ENCODE results near the gene ZFAND3. TPM values are rescaled to one million over a fixed set of nuclear protein-coding genes. Genes with fewer than 3 reads are reported as not detected.

Gene ZFAND3
- polyA plus RNA-seq, 4 donors: 35.9 to 80.4 (median 40.9) TPM

DNA sequence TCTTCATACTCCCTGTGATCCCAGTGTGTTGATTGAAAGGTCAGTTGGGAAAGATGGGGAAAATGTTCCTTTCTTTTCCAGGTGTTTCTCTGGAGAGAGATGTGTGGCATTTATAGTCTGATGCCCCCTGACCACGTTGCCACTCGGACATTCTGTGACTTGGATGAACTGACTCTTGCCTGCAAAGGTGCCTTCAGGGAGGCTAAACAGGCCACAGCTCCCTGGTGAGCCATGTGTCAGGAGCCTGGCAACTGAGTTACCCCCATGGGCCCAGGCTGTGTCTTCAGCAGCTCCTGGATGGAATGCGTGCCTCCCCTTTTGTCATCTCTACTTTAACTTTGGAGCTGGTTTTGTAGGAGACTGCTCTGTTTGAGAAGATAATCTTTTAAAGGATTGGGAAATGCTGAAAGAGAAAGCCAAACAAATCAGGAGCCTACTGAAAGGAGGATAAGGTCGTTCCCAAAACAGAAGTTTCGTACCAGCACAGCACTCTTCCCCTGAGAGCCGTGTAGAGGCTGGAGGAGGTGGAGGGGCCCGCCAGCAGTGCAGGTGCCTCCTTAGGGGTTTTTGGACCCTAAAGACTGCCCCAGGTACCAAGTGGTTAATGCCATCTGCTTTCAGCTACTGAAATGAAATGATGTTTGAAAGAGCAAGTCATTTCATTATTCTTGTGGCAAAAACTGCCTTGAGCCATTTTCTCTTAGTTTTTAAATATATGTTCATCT lies 322.8 kb downstream of the ZFAND3 start:
- FAIRE-seq (no peak), DNase-seq (no peak)
- H3K27ac ChIP-seq (ENCODE audit: low read depth in 1 of 3, low read length in 2 of 3): no peak overlapping the region
- 84 to 92% (median 88%) methylated on average over 7 of the region's 7 CpGs for WGBS, 3 donors
- H3K4me1 ChIP-seq (ENCODE audit: control insufficient read depth in 3 of 3, insufficient read depth in 2 of 3, low read depth in 1 of 3, low read length in 2 of 3): no peaks in the 10 kb centered on the region
- no peaks in the 10 kb centered on the region for H3K27me3 ChIP-seq (ENCODE audit: control insufficient read depth in 3 of 3, insufficient read depth in 3 of 3, low read length in 3 of 3)
- no peaks in the 10 kb centered on the region for H3K9me3 ChIP-seq (ENCODE audit: control insufficient read depth in 2 of 2, insufficient read depth in 1 of 2, low read depth in 1 of 2, low read length in 1 of 2)
- H3K36me3 ChIP-seq (ENCODE audit: control insufficient read depth in 3 of 3, insufficient read depth in 2 of 3, low read depth in 1 of 3, low read length in 3 of 3): peaks cover 2 to 28% (median 10%) of the 10 kb centered on the region in 3 donors
- no peak overlapping the region for H3K4me3 ChIP-seq (ENCODE audit: low read depth in 1 of 3, low read length in 3 of 3)

DNA sequence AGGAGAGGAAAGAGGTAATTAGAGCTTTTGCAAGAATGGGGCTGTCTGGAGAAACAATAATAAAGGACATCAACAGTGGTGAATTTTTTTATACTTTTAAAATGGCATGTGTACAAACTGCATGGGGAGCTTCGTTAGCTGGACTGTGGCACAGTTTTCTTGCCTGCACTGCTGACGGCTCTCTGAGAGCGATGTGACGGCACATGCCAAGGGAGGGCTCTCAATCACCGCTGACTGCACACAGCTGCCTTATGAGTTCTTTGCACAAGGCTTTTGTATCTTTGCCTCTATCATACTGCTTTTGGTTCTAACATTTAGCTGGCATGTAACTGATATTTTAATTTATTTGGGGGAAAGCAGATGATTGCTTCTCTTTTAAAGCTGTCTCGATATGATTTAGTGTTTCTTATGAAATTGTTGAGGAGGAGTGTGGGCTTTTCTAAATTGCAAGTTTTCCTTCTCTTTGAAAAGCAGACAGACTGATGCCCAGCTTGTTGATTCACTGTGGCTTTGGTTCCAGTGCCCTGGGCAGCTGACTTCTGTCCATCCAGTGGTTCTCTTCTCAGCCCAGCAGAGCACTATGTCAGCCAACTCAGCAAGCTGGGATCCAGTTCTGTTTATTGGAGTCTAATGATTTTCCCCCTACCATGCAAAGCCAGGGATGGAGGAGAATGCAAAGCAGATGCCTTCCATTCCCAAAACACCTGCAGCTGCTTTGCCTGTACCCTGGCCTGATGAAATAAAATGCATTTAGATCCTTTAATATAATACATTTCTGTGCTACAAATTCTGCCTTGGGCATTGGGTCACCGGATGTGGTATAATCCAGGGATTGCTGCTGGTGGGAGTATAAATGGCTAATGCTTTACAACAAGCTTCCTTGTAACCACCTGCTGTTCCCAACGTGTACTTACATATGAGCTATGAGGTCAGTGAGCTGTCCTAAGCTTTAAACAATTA lies 323.9 kb downstream of the ZFAND3 start:
- Histone ChIP-seq H3K36me3 (ENCODE audit: control insufficient read depth in 3 of 3, insufficient read depth in 2 of 3, low read depth in 1 of 3, low read length in 3 of 3) (peaks cover 2 to 28% (median 10%) of the 10 kb centered on the region in 3 donors), H3K4me3 (ENCODE audit: low read depth in 1 of 3, low read length in 3 of 3) (no peak overlapping the region), H3K27ac (ENCODE audit: low read depth in 1 of 3, low read length in 2 of 3) (no peak overlapping the region), H3K4me1 (ENCODE audit: control insufficient read depth in 3 of 3, insufficient read depth in 2 of 3, low read depth in 1 of 3, low read length in 2 of 3) (no peaks in the 10 kb centered on the region), H3K27me3 (ENCODE audit: control insufficient read depth in 3 of 3, insufficient read depth in 3 of 3, low read length in 3 of 3) (no peaks in the 10 kb centered on the region), H3K9me3 (ENCODE audit: control insufficient read depth in 2 of 2, insufficient read depth in 1 of 2, low read depth in 1 of 2, low read length in 1 of 2) (no peaks in the 10 kb centered on the region)
- no peak for FAIRE-seq
- DNase-seq: no peak
- WGBS, 3 donors: 75 to 82% (median 82%) methylated on average over 8 of the region's 8 CpGs

GRCh38 chr6:38144365-38144945 lies 324.9 kb downstream of the ZFAND3 start:
- no peak for FAIRE-seq
- 91 to 95% (median 95%) methylated on average over 5 of the region's 5 CpGs for WGBS, 3 donors
- Histone ChIP-seq H3K4me1 (ENCODE audit: control insufficient read depth in 3 of 3, insufficient read depth in 2 of 3, low read depth in 1 of 3, low read length in 2 of 3) (no peaks in the 10 kb centered on the region), H3K36me3 (ENCODE audit: control insufficient read depth in 3 of 3, insufficient read depth in 2 of 3, low read depth in 1 of 3, low read length in 3 of 3) (peaks cover 2 to 34% (median 11%) of the 10 kb centered on the region in 3 donors), H3K27ac (ENCODE audit: low read depth in 1 of 3, low read length in 2 of 3) (no peak overlapping the region), H3K27me3 (ENCODE audit: control insufficient read depth in 3 of 3, insufficient read depth in 3 of 3, low read length in 3 of 3) (no peaks in the 10 kb centered on the region), H3K9me3 (ENCODE audit: control insufficient read depth in 2 of 2, insufficient read depth in 1 of 2, low read depth in 1 of 2, low read length in 1 of 2) (no peaks in the 10 kb centered on the region), H3K4me3 (ENCODE audit: low read depth in 1 of 3, low read length in 3 of 3) (no peak overlapping the region)
- no peak for DNase-seq

DNA sequence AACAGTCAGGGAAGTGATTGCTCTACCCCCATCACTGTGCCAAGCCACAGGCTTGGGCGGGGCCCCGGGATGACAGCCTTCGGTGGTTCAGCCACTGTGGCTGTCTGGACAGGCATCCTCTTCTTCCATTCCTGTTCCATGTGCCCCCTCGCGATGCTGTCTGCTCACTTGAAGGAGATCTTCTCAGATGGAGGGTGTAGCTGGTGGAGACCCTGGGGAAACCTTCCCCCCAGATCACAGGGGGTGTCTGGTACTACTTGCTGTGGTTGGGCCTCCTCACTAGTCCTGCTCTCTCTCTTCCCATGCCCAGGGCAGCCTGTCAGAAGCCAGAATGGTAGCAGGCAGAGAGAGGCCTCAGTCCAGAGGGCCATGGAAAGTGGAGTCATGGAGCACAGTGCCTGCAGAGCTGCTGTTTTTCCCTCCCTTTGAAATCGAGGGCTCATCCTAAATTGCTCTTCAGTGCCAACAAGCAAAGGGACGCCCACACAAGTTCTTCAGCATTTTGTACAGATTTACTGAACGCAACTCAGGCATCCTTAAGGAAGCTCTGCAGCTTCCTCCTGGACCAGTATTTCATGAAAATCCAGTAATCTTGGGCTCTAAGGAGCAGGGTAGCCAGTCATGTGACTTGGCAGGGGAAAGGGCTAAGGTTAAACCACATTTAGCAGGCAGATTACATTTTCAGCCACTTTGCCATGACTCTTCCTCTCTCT lies 326.6 kb downstream of the ZFAND3 start:
- Histone ChIP-seq H3K4me1 (ENCODE audit: control insufficient read depth in 3 of 3, insufficient read depth in 2 of 3, low read depth in 1 of 3, low read length in 2 of 3) (no peaks in the 10 kb centered on the region), H3K27ac (ENCODE audit: low read depth in 1 of 3, low read length in 2 of 3) (no peak overlapping the region), H3K9me3 (ENCODE audit: control insufficient read depth in 2 of 2, insufficient read depth in 1 of 2, low read depth in 1 of 2, low read length in 1 of 2) (no peaks in the 10 kb centered on the region), H3K4me3 (ENCODE audit: low read depth in 1 of 3, low read length in 3 of 3) (no peak overlapping the region), H3K27me3 (ENCODE audit: control insufficient read depth in 3 of 3, insufficient read depth in 3 of 3, low read length in 3 of 3) (no peaks in the 10 kb centered on the region), H3K36me3 (ENCODE audit: control insufficient read depth in 3 of 3, insufficient read depth in 2 of 3, low read depth in 1 of 3, low read length in 3 of 3) (peaks cover 2 to 46% (median 11%) of the 10 kb centered on the region in 3 donors)
- no peak for DNase-seq
- WGBS, 3 donors: 85 to 91% (median 89%) methylated on average over 8 of the region's 8 CpGs
- FAIRE-seq: no peak

DNA sequence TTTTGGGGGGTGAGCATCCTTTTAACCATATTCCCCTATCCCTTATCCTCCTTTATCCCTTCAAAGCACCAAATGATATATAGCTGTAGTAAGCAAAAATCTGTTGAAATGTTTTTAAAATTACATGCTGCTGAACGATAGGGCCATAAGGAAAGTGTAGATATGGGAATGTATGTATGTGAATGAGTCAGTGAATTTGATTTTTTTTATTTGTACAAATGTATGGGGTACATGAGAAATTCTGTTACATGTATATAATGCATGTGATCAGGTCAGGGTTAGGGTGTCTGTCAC lies 327.2 kb downstream of the ZFAND3 start:
- Histone ChIP-seq H3K27ac (ENCODE audit: low read depth in 1 of 3, low read length in 2 of 3) (no peak overlapping the region), H3K27me3 (ENCODE audit: control insufficient read depth in 3 of 3, insufficient read depth in 3 of 3, low read length in 3 of 3) (no peaks in the 10 kb centered on the region), H3K4me3 (ENCODE audit: low read depth in 1 of 3, low read length in 3 of 3) (no peak overlapping the region), H3K4me1 (ENCODE audit: control insufficient read depth in 3 of 3, insufficient read depth in 2 of 3, low read depth in 1 of 3, low read length in 2 of 3) (no peaks in the 10 kb centered on the region), H3K36me3 (ENCODE audit: control insufficient read depth in 3 of 3, insufficient read depth in 2 of 3, low read depth in 1 of 3, low read length in 3 of 3) (peaks cover 2 to 50% (median 9%) of the 10 kb centered on the region in 3 donors), H3K9me3 (ENCODE audit: control insufficient read depth in 2 of 2, insufficient read depth in 1 of 2, low read depth in 1 of 2, low read length in 1 of 2) (no peaks in the 10 kb centered on the region)
- DNase-seq (no peak), FAIRE-seq (no peak)
- WGBS, 3 donors: 84 to 93% (median 91%) methylated on average over 1 of the region's 1 CpG

DNA sequence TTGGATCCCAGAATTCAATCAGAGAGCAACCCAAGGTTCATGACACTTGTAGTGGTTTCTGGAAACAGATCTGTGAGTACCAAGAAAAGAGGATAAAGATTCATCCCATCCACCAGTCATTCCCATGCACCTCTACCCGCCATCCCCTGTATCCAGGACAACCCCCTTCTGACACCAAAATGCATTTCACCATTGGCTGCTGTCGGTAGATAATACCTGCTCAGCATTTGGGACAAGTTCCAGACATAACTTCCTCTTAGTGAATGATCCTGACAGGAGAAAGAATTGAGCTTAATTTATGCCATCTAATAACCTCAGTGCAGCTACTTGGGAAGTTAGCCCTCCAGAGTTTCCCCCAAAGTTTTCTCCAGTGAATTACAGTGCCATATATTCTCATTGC lies 329.1 kb downstream of the ZFAND3 start:
- Histone ChIP-seq H3K27me3 (ENCODE audit: control insufficient read depth in 3 of 3, insufficient read depth in 3 of 3, low read length in 3 of 3) (no peaks in the 10 kb centered on the region), H3K4me3 (ENCODE audit: low read depth in 1 of 3, low read length in 3 of 3) (no peak overlapping the region), H3K36me3 (ENCODE audit: control insufficient read depth in 3 of 3, insufficient read depth in 2 of 3, low read depth in 1 of 3, low read length in 3 of 3) (peaks cover 2 to 55% (median 9%) of the 10 kb centered on the region in 3 donors), H3K27ac (ENCODE audit: low read depth in 1 of 3, low read length in 2 of 3) (no peak overlapping the region), H3K9me3 (ENCODE audit: control insufficient read depth in 2 of 2, insufficient read depth in 1 of 2, low read depth in 1 of 2, low read length in 1 of 2) (no peaks in the 10 kb centered on the region), H3K4me1 (ENCODE audit: control insufficient read depth in 3 of 3, insufficient read depth in 2 of 3, low read depth in 1 of 3, low read length in 2 of 3) (no peaks in the 10 kb centered on the region)
- WGBS, 3 donors: 85 to 97% (median 89%) methylated on average over 2 of the region's 2 CpGs
- no peak for DNase-seq
- no peak for FAIRE-seq

DNA sequence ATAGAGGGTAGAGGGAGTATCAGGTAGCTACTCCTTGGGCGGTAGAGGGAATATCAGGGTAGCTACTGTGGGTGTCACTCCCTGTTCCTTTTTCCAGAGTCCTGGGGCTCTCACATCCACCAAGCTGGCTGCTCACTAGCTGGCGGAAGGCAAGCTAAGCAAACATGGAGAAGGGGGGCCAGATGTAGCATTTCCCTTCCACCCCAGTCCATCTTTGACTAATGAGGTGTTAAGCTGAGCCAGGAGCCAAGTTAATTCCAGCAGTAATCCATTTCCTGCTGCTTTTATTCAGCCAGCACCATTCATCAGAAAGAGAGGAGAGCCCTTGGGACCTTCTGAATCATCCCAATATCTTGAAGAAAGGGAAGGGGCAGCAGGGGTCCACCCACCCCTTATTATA lies 330.0 kb downstream of the ZFAND3 start:
- H3K36me3 ChIP-seq (ENCODE audit: control insufficient read depth in 3 of 3, insufficient read depth in 2 of 3, low read depth in 1 of 3, low read length in 3 of 3): peaks cover 0 to 56% (median 9%) of the 10 kb centered on the region in 3 donors
- no peak overlapping the region for H3K27ac ChIP-seq (ENCODE audit: low read depth in 1 of 3, low read length in 2 of 3)
- H3K4me3 ChIP-seq (ENCODE audit: low read depth in 1 of 3, low read length in 3 of 3): no peak overlapping the region
- no peaks in the 10 kb centered on the region for H3K27me3 ChIP-seq (ENCODE audit: control insufficient read depth in 3 of 3, insufficient read depth in 3 of 3, low read length in 3 of 3)
- FAIRE-seq: no peak
- H3K4me1 ChIP-seq (ENCODE audit: control insufficient read depth in 3 of 3, insufficient read depth in 2 of 3, low read depth in 1 of 3, low read length in 2 of 3): no peaks in the 10 kb centered on the region
- no peak for DNase-seq
- H3K9me3 ChIP-seq (ENCODE audit: control insufficient read depth in 2 of 2, insufficient read depth in 1 of 2, low read depth in 1 of 2, low read length in 1 of 2): no peaks in the 10 kb centered on the region
- WGBS, 3 donors: 86 to 93% (median 90%) methylated on average over 2 of the region's 2 CpGs

GRCh38 chr6:38150021-38150420 lies 330.5 kb downstream of the ZFAND3 start:
- H3K27me3 ChIP-seq (ENCODE audit: control insufficient read depth in 3 of 3, insufficient read depth in 3 of 3, low read length in 3 of 3): no peaks in the 10 kb centered on the region
- peaks cover 0 to 59% (median 9%) of the 10 kb centered on the region in 3 donors for H3K36me3 ChIP-seq (ENCODE audit: control insufficient read depth in 3 of 3, insufficient read depth in 2 of 3, low read depth in 1 of 3, low read length in 3 of 3)
- DNase-seq (no peak), FAIRE-seq (no peak)
- H3K4me3 ChIP-seq (ENCODE audit: low read depth in 1 of 3, low read length in 3 of 3): no peak overlapping the region
- H3K4me1 ChIP-seq (ENCODE audit: control insufficient read depth in 3 of 3, insufficient read depth in 2 of 3, low read depth in 1 of 3, low read length in 2 of 3): peaks cover 0 to 3% (median 0%) of the 10 kb centered on the region in 3 donors
- 93 to 94% (median 93%) methylated on average over 3 of the region's 3 CpGs for WGBS, 3 donors
- no peak overlapping the region for H3K27ac ChIP-seq (ENCODE audit: low read depth in 1 of 3, low read length in 2 of 3)
- H3K9me3 ChIP-seq (ENCODE audit: control insufficient read depth in 2 of 2, insufficient read depth in 1 of 2, low read depth in 1 of 2, low read length in 1 of 2): no peaks in the 10 kb centered on the region
